ENCODE data around the gene ST6GALNAC6. TPM values are rescaled to one million over a fixed set of nuclear protein-coding genes. Genes with fewer than 3 reads are reported as not detected.
A peak's percentile ranks its signal among the peaks of the same experiment; 100 is the strongest.

ST6GALNAC6 gene
- polyA plus RNA-seq, 1 experiment = 40.6 TPM

GRCh38 chr9:127935765-127936221 is 36.4 kb upstream of the ST6GALNAC6 start:
- CTCF ChIA-PET = interaction anchor here (1.0 to 1.4 kb wide), 2 partner anchors 8 to 100 kb away, joined by 3 read pairs; no protein-coding TSS in a partner anchor
- peak overlapping the region; percentile 2 for H3K27ac ChIP-seq (ENCODE audit: low read depth, low read length)
- TF ChIP-seq CTCF (IDR thresholded peaks at IDR 0.05; ENCODE audit: low read depth, low read length) = no peak
- no peaks in the 10 kb centered on the region; the same call in 1 of the 2 replicates for H3K9me3 ChIP-seq (ENCODE audit: control insufficient read depth, insufficient read depth, low read length)
- no peak for DNase-seq (ENCODE audit: low read depth, low spot score)
- H3K27me3 ChIP-seq (ENCODE audit: control insufficient read depth, insufficient read depth, low read length) = no peaks in the 10 kb centered on the region
- peak overlapping the region; percentile 96; the same call in 1 of the 2 replicates for H3K4me3 ChIP-seq (ENCODE audit: low read depth, low read length)
- POLR2A ChIA-PET = no interaction called here

DNA sequence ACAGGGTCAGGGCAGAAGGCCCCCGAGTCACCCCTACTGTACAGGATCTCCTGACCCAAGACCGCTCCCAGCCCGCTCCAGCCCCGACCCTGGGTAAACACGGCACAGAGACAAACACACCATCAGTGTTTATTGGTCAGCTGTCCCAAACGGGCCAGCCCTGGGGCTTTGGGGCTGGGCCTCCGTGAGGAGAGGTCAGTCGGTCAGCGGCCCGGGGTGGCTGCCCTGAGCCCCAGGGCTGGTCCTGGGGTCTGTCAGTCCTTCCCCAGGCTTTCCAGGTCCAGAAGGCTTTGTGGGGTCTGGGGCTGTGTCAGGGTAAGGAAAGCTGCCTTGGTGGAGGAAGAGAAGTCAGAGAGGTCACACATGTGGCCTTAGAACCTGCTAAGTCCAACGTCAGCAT is 35.6 kb upstream of the ST6GALNAC6 start:
- Histone ChIP-seq H3K27ac (ENCODE audit: low read depth, low read length) (no peak overlapping the region), H3K27me3 (ENCODE audit: control insufficient read depth, insufficient read depth, low read length) (no peaks in the 10 kb centered on the region), H3K4me3 (ENCODE audit: low read depth, low read length) (no peak overlapping the region), H3K9me3 (ENCODE audit: control insufficient read depth, insufficient read depth, low read length) (no peaks in the 10 kb centered on the region; the same call in 1 of the 2 replicates)
- no peak for DNase-seq (ENCODE audit: low read depth, low spot score)
- CTCF ChIA-PET = interaction anchor here (1.0 to 3.3 kb wide), 3 partner anchors 8 to 100 kb away, joined by 3 to 19 read pairs (median 3); no protein-coding TSS in a partner anchor
- no peak for TF ChIP-seq CTCF (IDR thresholded peaks at IDR 0.05; ENCODE audit: low read depth, low read length)
- POLR2A ChIA-PET = no interaction called here

DNA sequence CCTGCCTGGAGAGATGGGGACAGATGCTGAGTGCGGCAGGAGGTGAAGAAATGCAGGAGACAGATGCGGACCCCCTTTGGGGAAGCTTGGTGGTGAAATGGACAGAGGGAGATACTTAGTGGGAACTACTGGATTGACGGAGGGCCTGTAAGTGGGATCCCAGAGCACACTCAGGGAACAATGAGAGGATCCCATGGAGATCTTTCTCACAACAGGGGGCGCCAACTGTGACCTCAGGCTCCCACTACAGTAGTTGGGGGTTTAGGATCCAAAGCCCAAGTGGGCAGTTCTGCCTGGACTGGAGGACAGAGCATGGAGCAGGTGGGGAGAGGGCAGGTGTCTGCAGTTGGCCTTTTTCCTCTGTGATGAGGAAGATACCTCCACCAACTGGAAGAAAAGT is 34.8 kb upstream of the ST6GALNAC6 start:
- no peaks in the 10 kb centered on the region for H3K27me3 ChIP-seq (ENCODE audit: control insufficient read depth, insufficient read depth, low read length)
- no peak for DNase-seq (ENCODE audit: low read depth, low spot score)
- H3K27ac ChIP-seq (ENCODE audit: low read depth, low read length) = no peak overlapping the region
- no peak overlapping the region for H3K4me3 ChIP-seq (ENCODE audit: low read depth, low read length)
- no peaks in the 10 kb centered on the region; the same call in 1 of the 2 replicates for H3K9me3 ChIP-seq (ENCODE audit: control insufficient read depth, insufficient read depth, low read length)
- CTCF ChIA-PET = interaction anchor here (1.4 to 3.3 kb wide), 2 partner anchors 9 to 101 kb away, joined by 3 to 19 read pairs; no protein-coding TSS in a partner anchor
- POLR2A ChIA-PET = interaction anchor here (0.7 kb wide), 1 partner anchor 21 kb away, joined by 3 read pairs; no protein-coding TSS in a partner anchor
- no peak for TF ChIP-seq CTCF (IDR thresholded peaks at IDR 0.05; ENCODE audit: low read depth, low read length)

- H3K27ac ChIP-seq (ENCODE audit: low read depth, low read length) = peak overlapping the region; percentile 90
- H3K27me3 ChIP-seq (ENCODE audit: control insufficient read depth, insufficient read depth, low read length) = no peaks in the 10 kb centered on the region
- peak overlapping the region; percentile 65 for H3K4me3 ChIP-seq (ENCODE audit: low read depth, low read length)
- no peak for TF ChIP-seq CTCF (IDR thresholded peaks at IDR 0.05; ENCODE audit: low read depth, low read length)
- no peaks in the 10 kb centered on the region; the same call in 1 of the 2 replicates for H3K9me3 ChIP-seq (ENCODE audit: control insufficient read depth, insufficient read depth, low read length)
- POLR2A ChIA-PET = interaction anchor here (0.6 kb wide), 1 partner anchor 138 kb away, joined by 3 read pairs; no protein-coding TSS in a partner anchor
- DNase-seq (ENCODE audit: low read depth, low spot score) = no peak
- CTCF ChIA-PET = interaction anchor here (0.7 to 3.3 kb wide), 2 partner anchors 12 to 185 kb away, joined by 4 to 19 read pairs; no protein-coding TSS in a partner anchor
Measured at GRCh38 chr9:127931092-127931881, 31.9 kb upstream of the ST6GALNAC6 start.
